Measurements from ENCODE around the gene NCS1. TPM values are rescaled to one million over a fixed set of nuclear protein-coding genes. Genes with fewer than 3 reads are reported as not detected.

Gene NCS1
- total RNA-seq, 4 donors from 2014 or later: 100 to 206 (median 122) TPM

- peak overlapping the region; percentile 72 to 87 (median 76) for H3K27ac ChIP-seq (replicated peaks in 1 of 4)
Measured at GRCh38 chr9:130260816-130261765, 88.9 kb downstream of the NCS1 start.

GRCh38 chr9:130262061-130262745, 90.0 kb downstream of the NCS1 start:
- TF ChIP-seq POLR2AphosphoS5 (IDR thresholded peaks at IDR 0.05): no peak
- no peak for TF ChIP-seq POLR2A (IDR thresholded peaks at IDR 0.05; ENCODE audit: low read depth)
- no peak for TF ChIP-seq CTCF (IDR thresholded peaks at IDR 0.05)
- TF ChIP-seq EP300 (IDR thresholded peaks at IDR 0.05): no peak
- WGBS: 87% methylated on average over 17 of the region's 17 CpGs
- DNase-seq (ENCODE audit: extremely low spot score): no peak
- intact Hi-C loops (cut with DNase I): loop anchor here (5.0 kb wide), 2 partner anchors 65 to 80 kb away; no protein-coding TSS in a partner anchor
- Histone ChIP-seq H3K27me3 (peaks cover 0 to 15% (median 0%) of the 10 kb centered on the region in 4 donors), H3K4me1 (peaks cover 10 to 60% (median 55%) of the 10 kb centered on the region in 4 donors), H3K36me3 (no peaks in the 10 kb centered on the region), H3K4me3 (no peak overlapping the region), H3K9me3 (no peaks in the 10 kb centered on the region), H3K27ac (replicated peaks in 1 of 4) (peak overlapping the region in 3 of 4 donors; percentile 73 to 87 (median 78))

More at GRCh38 chr9:130260816-130261765, 88.9 kb downstream of the NCS1 start:
- TF ChIP-seq EP300 (IDR thresholded peaks at IDR 0.05) (no peak), CTCF (IDR thresholded peaks at IDR 0.05) (no peak), POLR2AphosphoS5 (IDR thresholded peaks at IDR 0.05) (no peak), POLR2A (IDR thresholded peaks at IDR 0.05; ENCODE audit: low read depth) (no peak)
- H3K4me1 ChIP-seq: peaks cover 10 to 52% (median 47%) of the 10 kb centered on the region in 4 donors
- intact Hi-C loops (cut with DNase I): loop anchor here (5.0 kb wide), 2 partner anchors 66 to 81 kb away; no protein-coding TSS in a partner anchor
- H3K36me3 ChIP-seq: no peaks in the 10 kb centered on the region
- no peak overlapping the region for H3K4me3 ChIP-seq
- H3K27me3 ChIP-seq: peaks cover 0 to 14% (median 0%) of the 10 kb centered on the region in 4 donors
- 52% methylated on average over 16 of the region's 16 CpGs for WGBS
- no peaks in the 10 kb centered on the region for H3K9me3 ChIP-seq
- DNase-seq (ENCODE audit: extremely low spot score): no peak

- peaks cover 0 to 15% (median 0%) of the 10 kb centered on the region in 4 donors for H3K27me3 ChIP-seq
- TF ChIP-seq EP300 (IDR thresholded peaks at IDR 0.05) (no peak), POLR2AphosphoS5 (IDR thresholded peaks at IDR 0.05) (no peak), POLR2A (IDR thresholded peaks at IDR 0.05; ENCODE audit: low read depth) (no peak), CTCF (IDR thresholded peaks at IDR 0.05) (no peak)
- H3K9me3 ChIP-seq: no peaks in the 10 kb centered on the region
- peaks cover 10 to 65% (median 57%) of the 10 kb centered on the region in 4 donors for H3K4me1 ChIP-seq
- no peak for DNase-seq (ENCODE audit: extremely low spot score)
- H3K36me3 ChIP-seq: no peaks in the 10 kb centered on the region
- H3K4me3 ChIP-seq: no peak overlapping the region
- H3K27ac ChIP-seq (replicated peaks in 1 of 4): peak overlapping the region in 2 of 4 donors; percentile 78 to 87
- WGBS: 87% methylated on average over 7 of the region's 7 CpGs
- intact Hi-C loops (cut with DNase I): loop anchor here (5.0 kb wide), 2 partner anchors 65 to 80 kb away; no protein-coding TSS in a partner anchor
Measured at GRCh38 chr9:130262771-130263170, 90.6 kb downstream of the NCS1 start.

GRCh38 chr9:130263601-130264413, 91.6 kb downstream of the NCS1 start:
- H3K27me3 ChIP-seq: peaks cover 0 to 15% (median 0%) of the 10 kb centered on the region in 4 donors
- 71% methylated on average over 4 of the region's 10 CpGs for WGBS
- H3K36me3 ChIP-seq: no peaks in the 10 kb centered on the region
- peaks cover 10 to 75% (median 67%) of the 10 kb centered on the region in 4 donors for H3K4me1 ChIP-seq
- peak overlapping the region in 2 of 4 donors; percentile 78 to 87 for H3K27ac ChIP-seq (replicated peaks in 1 of 4)
- DNase-seq (ENCODE audit: extremely low spot score): no peak
- H3K9me3 ChIP-seq: no peaks in the 10 kb centered on the region
- intact Hi-C loops (cut with DNase I): loop anchor here (5.0 kb wide), 2 partner anchors 63 to 78 kb away; no protein-coding TSS in a partner anchor
- peak; percentile 14 to 45 (median 24) for TF ChIP-seq CTCF (IDR thresholded peaks at IDR 0.05)
- TF ChIP-seq POLR2AphosphoS5 (IDR thresholded peaks at IDR 0.05): peak in 1 of 2 donors; percentile 13
- no peak for TF ChIP-seq EP300 (IDR thresholded peaks at IDR 0.05)
- TF ChIP-seq POLR2A (IDR thresholded peaks at IDR 0.05; ENCODE audit: low read depth): no peak
- no peak overlapping the region for H3K4me3 ChIP-seq

All from esophagus muscularis mucosa (tissue), 4 donors.